ENCODE results near the gene MYO1A. TPM values are rescaled to one million over a fixed set of nuclear protein-coding genes. Genes with fewer than 3 reads are reported as not detected.

The MYO1A gene
- total and polyA plus RNA-seq, 10 of the 15 experiments (the other 5 are each of a cell fraction or from before 2014, with no cell fraction given): 0.01 to 0.34 (median 0.15) TPM; not detected in 2

GRCh38 chr12:57087010-57087690, 37.2 kb upstream of the MYO1A start (continued):
- TF ChIP-seq ZBTB4 (CRISPR knock-in tag; IDR thresholded peaks at IDR 0.05): no peak
- TF ChIP-seq ZNF24 (IDR thresholded peaks at IDR 0.05): no peak
- no peak for TF ChIP-seq KDM1A (IDR thresholded peaks at IDR 0.05; ENCODE audit: borderline replicate concordance)
- peak; percentile 38 for TF ChIP-seq DPF2 (IDR thresholded peaks at IDR 0.05)
- peak in 1 of 2 experiments; percentile 34; a peak in 1 of 4 replicates for TF ChIP-seq EP300 (IDR thresholded peaks at IDR 0.05; ENCODE audit: borderline replicate concordance in 1 of 2, control insufficient read depth in 1 of 2, low read depth in 2 of 2, low read length in 2 of 2)
- no peak for TF ChIP-seq HDAC6 (IDR thresholded peaks at IDR 0.05; ENCODE audit: unreplicated experiment)
- TF ChIP-seq GATAD2B (conservative IDR thresholded peaks at IDR 0.05; ENCODE audit: low read depth): peak; percentile 7; the same call in 1 of the 2 replicates
- no peak for TF ChIP-seq NFYB (IDR thresholded peaks at IDR 0.05; ENCODE audit: insufficient read depth, low read depth, low read length)
- no peak for TF ChIP-seq STAT3 (IDR thresholded peaks at IDR 0.05; ENCODE audit: low read depth, low read length)
- peak; percentile 10 for TF ChIP-seq POLR2AphosphoS5 (IDR thresholded peaks at IDR 0.05; ENCODE audit: low read length)
- no peak for TF ChIP-seq ZSCAN29 (IDR thresholded peaks at IDR 0.05)
- no peak for TF ChIP-seq CBX5 (IDR thresholded peaks at IDR 0.05; ENCODE audit: low read depth)
- no peak for TF ChIP-seq RFX5 (IDR thresholded peaks at IDR 0.05; ENCODE audit: low read depth, low read length)
- no peak; the same call in 1 of the 2 replicates for TF ChIP-seq USF2 (IDR thresholded peaks at IDR 0.05; ENCODE audit: borderline replicate concordance, low read depth, low read length)
- 0 out of 2 replicates have a peak, but pooled peaks have one; percentile 6 for TF ChIP-seq BCL11A (IDR thresholded peaks at IDR 0.05; ENCODE audit: low read depth, low read length)
- TF ChIP-seq BHLHE40 (IDR thresholded peaks at IDR 0.05; ENCODE audit: borderline replicate concordance in 1 of 2, low read depth in 2 of 2, low read length in 1 of 2): peak; percentile 68 to 76
- TF ChIP-seq ZNF207 (IDR thresholded peaks at IDR 0.05; ENCODE audit: borderline replicate concordance): peak; percentile 22; the same call in 1 of the 2 replicates
- TF ChIP-seq TAF1 (IDR thresholded peaks at IDR 0.05; ENCODE audit: borderline replicate concordance, low read depth, low read length): peak; percentile 43; the same call in 1 of the 2 replicates
- TF ChIP-seq, protein P1, sequence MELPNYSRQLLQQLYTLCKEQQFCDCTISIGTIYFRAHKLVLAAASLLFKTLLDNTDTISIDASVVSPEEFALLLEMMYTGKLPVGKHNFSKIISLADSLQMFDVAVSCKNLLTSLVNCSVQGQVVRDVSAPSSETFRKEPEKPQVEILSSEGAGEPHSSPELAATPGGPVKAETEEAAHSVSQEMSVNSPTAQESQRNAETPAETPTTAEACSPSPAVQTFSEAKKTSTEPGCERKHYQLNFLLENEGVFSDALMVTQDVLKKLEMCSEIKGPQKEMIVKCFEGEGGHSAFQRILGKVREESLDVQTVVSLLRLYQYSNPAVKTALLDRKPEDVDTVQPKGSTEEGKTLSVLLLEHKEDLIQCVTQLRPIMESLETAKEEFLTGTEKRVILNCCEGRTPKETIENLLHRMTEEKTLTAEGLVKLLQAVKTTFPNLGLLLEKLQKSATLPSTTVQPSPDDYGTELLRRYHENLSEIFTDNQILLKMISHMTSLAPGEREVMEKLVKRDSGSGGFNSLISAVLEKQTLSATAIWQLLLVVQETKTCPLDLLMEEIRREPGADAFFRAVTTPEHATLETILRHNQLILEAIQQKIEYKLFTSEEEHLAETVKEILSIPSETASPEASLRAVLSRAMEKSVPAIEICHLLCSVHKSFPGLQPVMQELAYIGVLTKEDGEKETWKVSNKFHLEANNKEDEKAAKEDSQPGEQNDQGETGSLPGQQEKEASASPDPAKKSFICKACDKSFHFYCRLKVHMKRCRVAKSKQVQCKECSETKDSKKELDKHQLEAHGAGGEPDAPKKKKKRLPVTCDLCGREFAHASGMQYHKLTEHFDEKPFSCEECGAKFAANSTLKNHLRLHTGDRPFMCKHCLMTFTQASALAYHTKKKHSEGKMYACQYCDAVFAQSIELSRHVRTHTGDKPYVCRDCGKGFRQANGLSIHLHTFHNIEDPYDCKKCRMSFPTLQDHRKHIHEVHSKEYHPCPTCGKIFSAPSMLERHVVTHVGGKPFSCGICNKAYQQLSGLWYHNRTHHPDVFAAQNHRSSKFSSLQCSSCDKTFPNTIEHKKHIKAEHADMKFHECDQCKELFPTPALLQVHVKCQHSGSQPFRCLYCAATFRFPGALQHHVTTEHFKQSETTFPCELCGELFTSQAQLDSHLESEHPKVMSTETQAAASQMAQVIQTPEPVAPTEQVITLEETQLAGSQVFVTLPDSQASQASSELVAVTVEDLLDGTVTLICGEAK (IDR thresholded peaks at IDR 0.05; ENCODE audit: borderline replicate concordance): no peak

Measured in GM12878 (cell line).